Heart left ventricle (tissue), 13 donors: ENCODE measurements around the gene RAB22A.

Experiments used
- POLR2A ChIP-seq, 2 donors: fragments of 450-650 bp; IDR thresholded peaks; one replicate each; pipeline ENCODE4 v1.6.1; 2017; ENCODE audit warnings: antibody characterized with exemption in 2 of 2, mild to moderate bottlenecking in 2 of 2, moderate library complexity in 2 of 2
- TF ChIP-seq, protein P1 (sequence below), 12 donors: fragments of 200-600 bp; sonication (generic) in 4 of 12; IDR thresholded peaks; one replicate each; pipeline versions ENCODE4 v1.5.0 to v1.8.0; 2018 to 2022; ENCODE audit warnings: antibody characterized with exemption in 12 of 12, mild to moderate bottlenecking in 5 of 12
- donor health status: ischemic (EF 13 %, LVEDD 7.1; RV severe dilation, severe dysfunction).
- donor health status: DM: no; HTN: yes; CAD: no.
- donor health status: DM: no; HTN: no; CAD: no.
- donor health status: ischemic (EF 25% LVEDD 6.9; RV normal size, moderate dysfunction).
- donor health status: ischemic (EF 25% LVEDD 5.7; RV mildly dilated, moderate dysfunction).
- donor health status: ischemic (EF 35%, LVEDD 5.7; RV mildly dilated, moderate dysfunction).
- donor health status: nonischemic (EF 11% LVEDD 7.7; RV severe dilation, severe dysfunction).
- donor health status: DM: yes; HTN: yes; CAD: no.
- donor health status: PGD.
- donor health status: ischemic (EF 29% LVEDD 5.4; RV normal size, mild dysfunction).
- donor health status: nonischemic (EF 23%, LVEDD 6.1; RV moderate dilation, normal function).

DNA sequence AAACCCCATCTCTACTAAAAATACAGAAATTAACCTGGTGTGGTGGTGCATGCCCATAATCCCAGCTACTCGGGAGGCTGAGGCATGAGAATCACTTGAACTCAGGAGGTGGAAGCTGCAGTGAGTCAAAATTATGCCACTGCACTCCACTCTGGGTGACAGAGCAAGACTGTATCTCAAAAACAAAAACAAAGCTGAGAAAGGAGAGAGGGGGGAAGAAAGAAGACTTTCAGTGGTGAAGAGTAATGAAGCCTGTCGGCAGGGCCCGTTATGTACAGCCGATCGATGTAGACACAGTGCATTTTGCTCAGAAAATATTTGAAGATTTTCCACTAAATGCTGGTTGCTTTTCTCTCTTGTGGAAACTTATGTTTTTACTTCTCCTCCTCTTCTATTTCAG, 93.3 kb downstream of the RAB22A start:
- TF ChIP-seq, protein P1, sequence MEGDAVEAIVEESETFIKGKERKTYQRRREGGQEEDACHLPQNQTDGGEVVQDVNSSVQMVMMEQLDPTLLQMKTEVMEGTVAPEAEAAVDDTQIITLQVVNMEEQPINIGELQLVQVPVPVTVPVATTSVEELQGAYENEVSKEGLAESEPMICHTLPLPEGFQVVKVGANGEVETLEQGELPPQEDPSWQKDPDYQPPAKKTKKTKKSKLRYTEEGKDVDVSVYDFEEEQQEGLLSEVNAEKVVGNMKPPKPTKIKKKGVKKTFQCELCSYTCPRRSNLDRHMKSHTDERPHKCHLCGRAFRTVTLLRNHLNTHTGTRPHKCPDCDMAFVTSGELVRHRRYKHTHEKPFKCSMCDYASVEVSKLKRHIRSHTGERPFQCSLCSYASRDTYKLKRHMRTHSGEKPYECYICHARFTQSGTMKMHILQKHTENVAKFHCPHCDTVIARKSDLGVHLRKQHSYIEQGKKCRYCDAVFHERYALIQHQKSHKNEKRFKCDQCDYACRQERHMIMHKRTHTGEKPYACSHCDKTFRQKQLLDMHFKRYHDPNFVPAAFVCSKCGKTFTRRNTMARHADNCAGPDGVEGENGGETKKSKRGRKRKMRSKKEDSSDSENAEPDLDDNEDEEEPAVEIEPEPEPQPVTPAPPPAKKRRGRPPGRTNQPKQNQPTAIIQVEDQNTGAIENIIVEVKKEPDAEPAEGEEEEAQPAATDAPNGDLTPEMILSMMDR (IDR thresholded peaks at IDR 0.05): no peak
- no peak for TF ChIP-seq POLR2A (IDR thresholded peaks at IDR 0.05)
